GM12878 (cell line): ENCODE results near the gene RIT2. TPM values are rescaled to one million over a fixed set of nuclear protein-coding genes. Genes with fewer than 3 reads are reported as not detected.

Experiments
- ATAC-seq: fragments of 200-7000 bp; cut with Tn5 transposase; 3 replicates; pipeline ENCODE4 v1.9.1; 2020; ENCODE audit warnings: mild to moderate bottlenecking, moderate library complexity
- BruUV-seq: library from RNA; stranded (reverse); fragments of 400-500 nt; replicated peaks from 2 replicates; lab custom pipeline; 2021; lab: Mats Ljungman, UMichigan
- CTCF ChIA-PET: fragments of 300-600 bp; sonication (Branson Sonifier 250); formaldehyde crosslinking; extraction: SDS; loops from one replicate; lab custom pipeline; 2021; ENCODE audit warnings: inconsistent platforms; lab: Yijun Ruan, JAX
- POLR2A ChIA-PET: fragments of 350-600 bp; formaldehyde crosslinking; extraction: SDS; loops from one replicate; lab custom pipeline; 2021; ENCODE audit warnings: inconsistent platforms; lab: Charles Lee
- RAD21 ChIA-PET: fragments of 300-600 bp; sonication (Branson Sonifier 250); formaldehyde crosslinking; loops from one replicate; lab custom pipeline; 2023; ENCODE audit warnings: antibody characterized with exemption; ENCODE audit not compliant: unreplicated experiment; lab: Charles Lee
- SMC1A ChIA-PET: fragments of 300-600 bp; sonication (Branson Sonifier 250); formaldehyde crosslinking; loops from one replicate; lab custom pipeline; 2023; ENCODE audit not compliant: unreplicated experiment, uncharacterized antibody; lab: Charles Lee
- DNase-seq: peaks from one replicate; pipeline ENCODE4 v3.0.0-alpha.2; 2011; ENCODE audit warnings: low read depth, low spot score
- FAIRE-seq: peaks from 3 replicates; lab custom pipeline; 2011; peaks lifted over from hg19 to GRCh38; lab: Jason Lieb, UNC
- H2AFZ ChIP-seq: 2 replicates; pipeline ENCODE4 v1.6.0; 2011; ENCODE audit warnings: low read depth, low read length, control low read depth; ENCODE audit not compliant: control insufficient read depth
- H3K27ac ChIP-seq: 2 replicates; pipeline ENCODE4 v1.5.1; 2011; ENCODE audit warnings: control low read depth; ENCODE audit not compliant: control insufficient read depth, insufficient read depth
- H3K27me3 ChIP-seq, 2 experiments: replicated peaks in 1 of 2; 2 replicates each; pipeline versions ENCODE4 v1.6.0 to v1.6.1; 2011; ENCODE audit warnings: low read length in 1 of 2; ENCODE audit not compliant: control insufficient read depth in 2 of 2, insufficient read depth in 2 of 2
- H3K36me3 ChIP-seq, 2 experiments: 2 replicates each; pipeline ENCODE4 v1.5.1; 2011; ENCODE audit warnings: low read length in 1 of 2; ENCODE audit not compliant: control insufficient read depth in 2 of 2, insufficient read depth in 2 of 2
- H3K4me1 ChIP-seq: 2 replicates; pipeline ENCODE4 v1.6.1; 2011; ENCODE audit warnings: mild to moderate bottlenecking, low read length, moderate library complexity, mixed read lengths; ENCODE audit not compliant: control insufficient read depth, insufficient read depth
- H3K4me2 ChIP-seq: 2 replicates; pipeline ENCODE4 v1.6.0; 2011; ENCODE audit warnings: control low read depth; ENCODE audit not compliant: control insufficient read depth, insufficient read depth
- H3K4me3 ChIP-seq: fragments of 200-600 bp; sonication (generic); 2 replicates; pipeline ENCODE4 v1.5.1; 2016
- H3K79me2 ChIP-seq: 2 replicates; pipeline ENCODE4 v1.6.0; 2011; ENCODE audit warnings: low read length; ENCODE audit not compliant: control insufficient read depth, insufficient read depth
- H3K9ac ChIP-seq: 2 replicates; pipeline ENCODE4 v1.8.0; 2011; ENCODE audit warnings: low read length, control low read depth, mixed read lengths; ENCODE audit not compliant: control insufficient read depth, insufficient read depth
- H3K9me3 ChIP-seq: replicated peaks from 3 replicates; pipeline ENCODE4 v1.5.1; 2011; ENCODE audit warnings: mild to moderate bottlenecking, low read length; ENCODE audit not compliant: control insufficient read depth, insufficient read depth
- H4K20me1 ChIP-seq: 2 replicates; pipeline ENCODE4 v1.6.0; 2011; ENCODE audit not compliant: control insufficient read depth, insufficient read depth
- CEBPZ ChIP-seq: fragments of 150-350 bp; IDR thresholded peaks from 2 replicates; pipeline ENCODE4 v1.6.1; 2016; ENCODE audit warnings: low read depth, low read length
- HDAC2 ChIP-seq: fragments of 200-600 bp; sonication (generic); IDR thresholded peaks from 2 replicates; pipeline ENCODE4 v1.6.1; 2017
- NFIC ChIP-seq: IDR thresholded peaks from 2 replicates; pipeline ENCODE4 v1.6.1; 2012; ENCODE audit warnings: low read depth, mild to moderate bottlenecking, inconsistent platforms, low read length, moderate library complexity
- NFYA ChIP-seq: IDR thresholded peaks from 2 replicates; pipeline ENCODE4 v1.6.1; 2011; ENCODE audit warnings: low read depth, mild to moderate bottlenecking, low read length, improper control_type of control experiment, borderline replicate concordance
- PAX5 ChIP-seq: IDR thresholded peaks from 2 replicates; pipeline ENCODE4 v1.6.1; 2011; ENCODE audit warnings: low read depth, low read length, borderline replicate concordance
- PKNOX1 ChIP-seq: fragments of 450-650 bp; IDR thresholded peaks from 2 replicates; pipeline ENCODE4 v1.6.1; 2016; ENCODE audit warnings: mild to moderate bottlenecking
- SMAD5 ChIP-seq: IDR thresholded peaks from 2 replicates; pipeline ENCODE4 v1.6.1; 2016; ENCODE audit warnings: antibody characterized with exemption, low read depth
- WGBS: methylation state at CpG from one replicate; pipeline ENCODE4 v1.1.6; 2016; ENCODE audit warnings: low lambda C conversion rate; ENCODE audit not compliant: insufficient replicate concordance, insufficient coverage; ENCODE audit errors: missing lambda C conversion rate; 5-methylcytosine and 5-hydroxymethylcytosine counted together
- in situ Hi-C: fragments of 300-500 bp; cut with MboI; formaldehyde crosslinking; loops from 9 replicates; pipeline ENCODE4 v1.14.3; 2018; ENCODE audit warnings: mixed read lengths
- intact Hi-C: fragments of 100-400 bp; cut with micrococcal nuclease; formaldehyde crosslinking; loops from one replicate; pipeline ENCODE4 v1.14.2; 2022; ENCODE audit not compliant: unreplicated experiment
- polyA plus RNA-seq, 11 experiments: library from polyadenylated mRNA; depleted of rRNA in 4 of 11; unstranded in 6 of 11; stranded (reverse) in 5 of 11; fragments of >200 nt; fragmentation: Nextera tagmentation in 4 of 11; fragmentation: Illumina TruSeq in 1 of 11; extraction: Ambion mirVana in 4 of 11; extraction: Trizol in 1 of 11; gene quantifications; 1 replicate in 1 of 11; 2 replicates in 10 of 11; pipeline versions ENCODE4 v1.2.1 to v1.2.3, GENCODE V29; 2011 to 2016; ENCODE audit warnings: inconsistent platforms in 2 of 11, missing spikeins in 2 of 11, low read depth in 1 of 11
- total RNA-seq, 4 experiments: library from RNA; depleted of rRNA in 3 of 4; stranded (reverse); fragments of >200 nt in 3 of 4; fragmentation: Illumina TruSeq in 1 of 4; extraction: Trizol in 1 of 4; gene quantifications; 2 replicates each; pipeline versions ENCODE4 v1.2.1 to v1.2.3, GENCODE V29; 2013 to 2021

The RIT2 gene
- total and polyA plus RNA-seq, 10 of the 15 experiments (the other 5 are each of a cell fraction or from before 2014, with no cell fraction given) = not detected

GRCh38 chr18:43078478-43079092 lies 36.9 kb downstream of the RIT2 start:
- intact Hi-C loops (no loop called here), in situ Hi-C loops (no loop called here)
- Histone ChIP-seq H3K9ac (no peak overlapping the region), H3K4me3 (no peak overlapping the region), H2AFZ (no peak overlapping the region), H3K9me3 (no peaks in the 10 kb centered on the region), H3K4me1 (no peaks in the 10 kb centered on the region), H3K79me2 (no peaks in the 10 kb centered on the region), H3K27ac (no peak overlapping the region), H3K4me2 (no peak overlapping the region), H3K36me3 (no peaks in the 10 kb centered on the region), H4K20me1 (no peaks in the 10 kb centered on the region), H3K27me3 (no peaks in the 10 kb centered on the region)
- FAIRE-seq = no peak
- CTCF ChIA-PET = no interaction called here
- RAD21 ChIA-PET = no interaction called here
- SMC1A ChIA-PET = no interaction called here
- POLR2A ChIA-PET = no interaction called here
- TF ChIP-seq NFIC = no peak
- no peak for TF ChIP-seq CEBPZ
- no peak for TF ChIP-seq NFYA
- no peak for TF ChIP-seq PAX5
- no peak for TF ChIP-seq HDAC2
- no peak for TF ChIP-seq PKNOX1
- TF ChIP-seq SMAD5 = no peak
- WGBS = 26% methylated on average over 7 of the region's 7 CpGs
- BruUV-seq = no TSS peak
- ATAC-seq = no peak
- no peak for DNase-seq
